Esophagus squamous epithelium (tissue), 5 donors: ENCODE data around the gene FGFRL1. TPM values are rescaled to one million over a fixed set of nuclear protein-coding genes. Genes with fewer than 3 reads are reported as not detected.

Experiments used
- DNase-seq: peaks from one replicate; lab custom pipeline; 2025; lab: John Stamatoyannopoulos, UW
- H3K27ac ChIP-seq, 4 donors: fragments of 200-600 bp; sonication (generic); one replicate each; pipeline ENCODE4 v1.5.1; 2016 to 2019; ENCODE audit warnings: mild to moderate bottlenecking in 1 of 4
- H3K27me3 ChIP-seq, 4 donors: fragments of 200-600 bp; sonication (generic); 1 replicate in 3 of 4; 2 replicates in 1 of 4; pipeline versions ENCODE4 v1.5.1 to v1.6.0; 2017 to 2021; ENCODE audit warnings: antibody characterized with exemption in 1 of 4
- H3K36me3 ChIP-seq, 3 donors: fragments of 200-600 bp; sonication (generic); one replicate each; pipeline ENCODE4 v1.5.1; 2016 to 2019
- H3K4me1 ChIP-seq, 3 donors: fragments of 200-600 bp; sonication (generic); one replicate each; pipeline ENCODE4 v1.5.1; 2017 to 2019
- H3K4me3 ChIP-seq, 4 donors: fragments of 200-600 bp; sonication (generic); 1 replicate in 3 of 4; 2 replicates in 1 of 4; pipeline ENCODE4 v1.5.1; 2016 to 2019; ENCODE audit warnings: mild to moderate bottlenecking in 2 of 4, moderate library complexity in 1 of 4
- H3K9me3 ChIP-seq, 3 donors: fragments of 200-600 bp; sonication (generic); one replicate each; pipeline ENCODE4 v1.5.1; 2016 to 2019
- POLR2A ChIP-seq, 4 donors: fragments of 450-650 bp; IDR thresholded peaks; one replicate each; pipeline ENCODE4 v1.6.1; 2017; ENCODE audit warnings: antibody characterized with exemption in 4 of 4, mild to moderate bottlenecking in 4 of 4, moderate library complexity in 3 of 4
- WGBS, 2 donors: methylation state at CpG; one replicate each; pipeline ENCODE4 v1.1.5; 2018; 5-methylcytosine and 5-hydroxymethylcytosine counted together
- intact Hi-C: fragments of 100-400 bp; cut with DNase I; formaldehyde crosslinking; loops from one replicate; pipeline ENCODE4 v1.15.0; 2022
- total RNA-seq, 4 donors: library from RNA; depleted of rRNA; stranded (reverse); fragments of >200 nt; gene quantifications; one replicate each; pipeline ENCODE4 v1.1.0, GENCODE V29; 2016
- TF ChIP-seq, protein P1 (sequence below), 6 experiments: fragments of 450-650 bp in 4 of 6; fragments of 200-600 bp in 2 of 6; sonication (generic) in 2 of 6; IDR thresholded peaks; one replicate each; pipeline ENCODE4 v1.5.1; 2016 to 2019; ENCODE audit warnings: antibody characterized with exemption in 6 of 6, mild to moderate bottlenecking in 4 of 6, moderate library complexity in 4 of 6
- donor health status: DM: yes; HTN: yes; CAD: no.

FGFRL1 gene
- total RNA-seq, 4 donors from 2014 or later: 2.8 to 10.1 (median 4.7) TPM

DNA sequence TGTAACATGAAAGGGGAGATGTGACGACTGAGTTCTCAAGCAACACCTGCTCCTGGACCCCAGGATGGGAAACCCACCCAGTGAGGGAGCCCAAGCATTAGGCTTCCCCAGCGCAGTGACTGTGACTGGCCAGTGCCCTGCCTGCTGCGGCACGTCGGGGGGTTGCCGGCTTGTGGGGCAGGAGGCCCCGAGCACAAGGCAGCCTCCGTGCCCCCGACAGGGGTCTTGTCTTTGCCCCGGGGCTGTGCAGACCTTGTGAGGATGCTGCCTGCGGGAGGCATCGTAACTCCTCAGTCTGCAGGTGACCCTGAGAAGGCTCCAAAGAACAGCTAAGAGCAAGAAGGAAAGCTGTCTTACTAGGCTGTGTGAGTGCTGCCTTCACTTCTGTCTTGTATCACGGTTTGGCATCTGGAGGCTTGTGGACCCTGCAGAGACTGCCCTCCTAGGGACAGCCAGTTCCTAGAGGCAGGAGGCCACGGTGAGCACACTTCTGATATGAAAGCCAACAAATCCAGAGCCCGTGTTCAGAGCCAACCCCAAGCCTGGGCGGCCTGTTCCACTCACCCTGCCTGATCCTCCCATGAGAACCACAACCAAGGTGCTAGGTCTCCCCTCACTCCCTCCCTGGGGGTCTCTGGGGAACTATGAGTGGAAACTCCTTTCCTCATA is 47.7 kb downstream of the FGFRL1 start:
- no peak for DNase-seq
- Histone ChIP-seq H3K4me1 (peaks cover 0 to 23% (median 0%) of the 10 kb centered on the region in 3 donors), H3K27me3 (peaks cover 0 to 86% (median 1%) of the 10 kb centered on the region in 4 donors), H3K36me3 (no peaks in the 10 kb centered on the region), H3K9me3 (no peaks in the 10 kb centered on the region), H3K4me3 (no peak overlapping the region), H3K27ac (no peak overlapping the region)
- intact Hi-C loops: no loop called here
- 47 to 80% methylated on average over 2 to 13 of the region's 16 CpGs for WGBS, 2 donors
- TF ChIP-seq, protein P1, sequence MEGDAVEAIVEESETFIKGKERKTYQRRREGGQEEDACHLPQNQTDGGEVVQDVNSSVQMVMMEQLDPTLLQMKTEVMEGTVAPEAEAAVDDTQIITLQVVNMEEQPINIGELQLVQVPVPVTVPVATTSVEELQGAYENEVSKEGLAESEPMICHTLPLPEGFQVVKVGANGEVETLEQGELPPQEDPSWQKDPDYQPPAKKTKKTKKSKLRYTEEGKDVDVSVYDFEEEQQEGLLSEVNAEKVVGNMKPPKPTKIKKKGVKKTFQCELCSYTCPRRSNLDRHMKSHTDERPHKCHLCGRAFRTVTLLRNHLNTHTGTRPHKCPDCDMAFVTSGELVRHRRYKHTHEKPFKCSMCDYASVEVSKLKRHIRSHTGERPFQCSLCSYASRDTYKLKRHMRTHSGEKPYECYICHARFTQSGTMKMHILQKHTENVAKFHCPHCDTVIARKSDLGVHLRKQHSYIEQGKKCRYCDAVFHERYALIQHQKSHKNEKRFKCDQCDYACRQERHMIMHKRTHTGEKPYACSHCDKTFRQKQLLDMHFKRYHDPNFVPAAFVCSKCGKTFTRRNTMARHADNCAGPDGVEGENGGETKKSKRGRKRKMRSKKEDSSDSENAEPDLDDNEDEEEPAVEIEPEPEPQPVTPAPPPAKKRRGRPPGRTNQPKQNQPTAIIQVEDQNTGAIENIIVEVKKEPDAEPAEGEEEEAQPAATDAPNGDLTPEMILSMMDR (IDR thresholded peaks at IDR 0.05): no peak

DNA sequence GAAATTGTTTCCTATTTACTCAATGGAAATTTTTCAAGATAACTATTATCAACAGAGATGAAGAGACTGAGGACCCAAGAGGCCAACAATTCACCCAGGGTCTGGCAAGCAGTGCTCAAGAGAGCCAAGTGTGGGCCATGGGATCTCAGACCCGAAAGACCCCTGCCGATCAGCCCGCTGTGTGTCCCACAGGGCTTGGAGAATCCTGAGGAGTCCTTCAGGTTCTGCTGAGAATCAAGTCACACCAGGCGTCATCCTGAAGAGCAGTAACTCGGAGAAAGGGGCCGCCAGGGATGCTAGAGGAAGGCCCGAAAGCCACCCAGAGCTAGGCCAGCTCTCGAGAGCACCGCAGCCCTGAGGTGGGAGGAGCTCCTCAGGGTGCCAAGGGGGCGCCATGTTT is 48.7 kb downstream of the FGFRL1 start:
- DNase-seq: no peak
- 79 to 94% methylated on average over 8 to 10 of the region's 10 CpGs for WGBS, 2 donors
- intact Hi-C loops: no loop called here
- H3K4me1 ChIP-seq: peaks cover 0 to 23% (median 0%) of the 10 kb centered on the region in 3 donors
- TF ChIP-seq, protein P1 (IDR thresholded peaks at IDR 0.05): no peak
- TF ChIP-seq POLR2A (IDR thresholded peaks at IDR 0.05): no peak
- no peaks in the 10 kb centered on the region for H3K9me3 ChIP-seq
- H3K27ac ChIP-seq: no peak overlapping the region
- H3K4me3 ChIP-seq: no peak overlapping the region
- H3K36me3 ChIP-seq: no peaks in the 10 kb centered on the region
- H3K27me3 ChIP-seq: peaks cover 0 to 81% (median 1%) of the 10 kb centered on the region in 4 donors

DNA sequence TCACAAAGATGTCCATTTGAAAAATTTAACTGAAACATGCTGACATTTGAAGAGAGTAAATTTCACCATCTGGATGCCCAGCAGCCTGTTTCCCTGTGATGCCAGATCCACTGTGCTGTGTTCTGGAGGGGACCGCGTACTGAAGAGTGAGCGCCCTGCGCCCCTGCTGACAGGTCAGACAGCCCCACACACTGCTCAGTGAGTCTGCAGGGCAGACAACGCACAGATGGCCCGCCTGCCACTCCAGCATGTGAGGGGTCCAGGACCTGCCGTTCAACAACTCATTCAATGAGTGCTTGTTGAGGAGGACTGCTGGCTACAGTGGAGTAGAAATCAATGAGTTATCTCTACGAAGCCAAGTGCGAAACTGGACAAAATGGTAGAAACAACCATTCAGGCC is 49.2 kb downstream of the FGFRL1 start:
- Histone ChIP-seq H3K36me3 (no peaks in the 10 kb centered on the region), H3K4me3 (no peak overlapping the region), H3K9me3 (no peaks in the 10 kb centered on the region), H3K4me1 (peaks cover 0 to 19% (median 0%) of the 10 kb centered on the region in 3 donors), H3K27me3 (peaks cover 0 to 81% (median 1%) of the 10 kb centered on the region in 4 donors), H3K27ac (no peak overlapping the region)
- 91 to 98% methylated on average over 9 of the region's 9 CpGs for WGBS, 2 donors
- DNase-seq: no peak
- TF ChIP-seq, protein P1 (IDR thresholded peaks at IDR 0.05): no peak
- no peak for TF ChIP-seq POLR2A (IDR thresholded peaks at IDR 0.05)
- intact Hi-C loops: no loop called here

DNA sequence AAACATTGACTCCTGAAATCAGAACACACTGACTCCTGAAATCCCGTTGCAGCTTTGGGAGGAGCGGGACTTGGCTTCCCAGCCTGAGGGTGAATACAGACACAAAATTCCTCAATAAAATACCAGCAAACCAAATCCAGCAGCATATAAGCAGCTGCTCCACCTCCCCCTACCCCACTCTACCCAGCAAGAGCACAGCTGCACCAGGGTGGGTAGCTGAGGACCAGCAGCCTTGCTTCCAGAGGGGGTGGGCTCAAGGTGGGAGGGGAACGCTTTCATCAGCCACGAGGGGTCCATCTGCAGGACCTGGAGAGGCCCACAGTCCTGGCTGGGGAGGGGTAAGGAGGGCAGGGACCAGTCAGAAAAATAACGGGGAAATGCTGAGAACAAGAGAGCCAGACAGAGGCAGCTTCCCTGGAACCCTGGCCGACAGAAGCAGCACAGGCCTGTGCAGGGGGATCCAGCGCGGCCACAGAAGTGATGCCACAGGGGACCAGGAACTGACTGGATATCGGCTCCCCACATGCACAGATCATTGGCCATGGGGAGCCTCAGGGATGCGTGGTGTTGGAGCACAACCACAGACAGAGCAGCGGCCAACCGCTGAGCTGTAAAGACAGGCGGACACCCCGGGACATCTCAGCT is 49.8 kb downstream of the FGFRL1 start:
- H3K27ac ChIP-seq: no peak overlapping the region
- 87 to 88% methylated on average over 11 to 12 of the region's 14 CpGs for WGBS, 2 donors
- peaks cover 0 to 81% (median 1%) of the 10 kb centered on the region in 4 donors for H3K27me3 ChIP-seq
- H3K4me3 ChIP-seq: no peak overlapping the region
- H3K9me3 ChIP-seq: no peaks in the 10 kb centered on the region
- no peak for TF ChIP-seq POLR2A (IDR thresholded peaks at IDR 0.05)
- TF ChIP-seq, protein P1 (IDR thresholded peaks at IDR 0.05): no peak
- intact Hi-C loops: no loop called here
- no peaks in the 10 kb centered on the region for H3K36me3 ChIP-seq
- peaks cover 0 to 14% (median 0%) of the 10 kb centered on the region in 3 donors for H3K4me1 ChIP-seq
- no peak for DNase-seq

DNA sequence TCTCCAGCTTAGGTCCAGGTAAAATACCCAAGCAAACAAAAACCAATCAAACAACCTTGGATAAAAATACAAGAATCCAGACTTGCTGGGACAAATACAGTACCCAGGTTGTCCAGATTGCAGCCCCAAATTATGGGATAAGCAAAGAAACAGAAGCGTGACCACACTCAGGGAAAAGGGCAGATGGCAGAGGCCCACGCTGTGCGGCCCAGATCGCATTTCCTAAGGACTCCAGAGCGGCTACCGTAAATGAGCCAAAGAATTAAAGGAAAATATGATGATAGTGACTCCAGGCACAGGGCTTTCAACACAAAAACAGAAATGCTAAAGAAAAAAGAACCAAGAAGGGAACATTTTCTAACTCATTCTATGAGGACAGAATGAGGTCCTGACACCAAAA is 50.3 kb downstream of the FGFRL1 start:
- DNase-seq: no peak
- no peaks in the 10 kb centered on the region for H3K9me3 ChIP-seq
- TF ChIP-seq, protein P1 (IDR thresholded peaks at IDR 0.05): no peak
- TF ChIP-seq POLR2A (IDR thresholded peaks at IDR 0.05): no peak
- no peaks in the 10 kb centered on the region for H3K36me3 ChIP-seq
- no peak overlapping the region for H3K27ac ChIP-seq
- peaks cover 0 to 81% (median 1%) of the 10 kb centered on the region in 4 donors for H3K27me3 ChIP-seq
- 88 to 93% methylated on average over 5 to 6 of the region's 6 CpGs for WGBS, 2 donors
- H3K4me1 ChIP-seq: peaks cover 0 to 13% (median 0%) of the 10 kb centered on the region in 3 donors
- intact Hi-C loops: no loop called here
- H3K4me3 ChIP-seq: no peak overlapping the region
